Stimulated activated CD4-positive, alpha-beta T cell treated with anti-CD3 and anti-CD28 coated beads, Interleukin-2, amount 100 ng/mL, for 4 hours (primary cell): ENCODE data around the gene IKBIP.
"Not testable (repeated sequence)": the region's sequence is repeated elsewhere in the genome, so short reads cannot be mapped to it uniquely, and the experiment has no call there.

ENCODE experiments used
- DNase-seq: peaks from one replicate; pipeline ENCODE4 v3.0.0-alpha.2; 2020; ENCODE audit warnings: low read depth

The IKBIP gene

DNA sequence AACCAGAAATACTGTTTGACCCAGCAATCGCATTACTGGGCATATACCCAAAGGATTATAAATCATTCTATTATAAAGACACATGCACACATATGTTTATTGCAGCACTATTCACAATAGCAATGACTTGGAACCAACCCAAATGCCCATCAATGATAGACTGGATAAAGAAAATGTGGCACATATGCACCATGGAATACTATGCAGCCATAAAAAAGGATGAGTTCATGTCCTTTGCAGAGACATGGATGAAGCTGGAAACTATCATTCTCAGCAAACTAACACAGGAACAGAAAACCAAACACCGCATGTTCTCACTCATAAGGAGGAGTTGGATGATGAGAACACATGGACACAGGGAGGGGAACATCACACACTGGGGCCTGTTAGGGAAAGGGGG is 67.8 kb downstream of the IKBIP start:
- not testable (repeated sequence) for DNase-seq

DNA sequence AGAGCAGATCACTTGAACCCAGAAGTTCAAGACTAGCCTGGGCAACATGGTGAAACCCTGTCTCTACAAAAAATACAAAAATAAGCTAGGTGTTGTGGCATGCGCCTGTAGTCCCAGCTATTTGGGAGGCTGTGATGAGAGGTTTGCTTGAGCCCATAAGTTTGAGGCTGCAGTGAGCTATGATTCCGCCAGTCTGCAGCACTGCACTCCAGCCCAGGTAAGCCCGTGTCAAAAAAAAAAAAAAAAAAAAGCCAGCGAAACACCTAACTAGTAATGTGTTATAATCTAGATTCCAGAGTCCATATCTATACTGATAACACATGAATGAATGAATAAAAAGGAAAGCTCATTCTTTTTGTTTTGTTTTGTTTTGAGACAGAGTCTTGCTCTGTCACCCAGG is 69.6 kb downstream of the IKBIP start:
- DNase-seq, result no peak
